Psoas muscle (tissue), 8 donors: ENCODE data around the gene BNIP5. TPM values are rescaled to one million over a fixed set of nuclear protein-coding genes. Genes with fewer than 3 reads are reported as not detected.

ENCODE experiments used
- ATAC-seq, 4 donors: fragments of 200-7000 bp; cut with Tn5 transposase; one replicate each; pipeline ENCODE4 v1.9.1; 2020; ENCODE audit warnings: moderate library complexity in 3 of 4, mild to moderate bottlenecking in 2 of 4
- DNase-seq, 2 donors: peaks; one replicate each; pipeline ENCODE4 v3.0.0-alpha.2; 2020
- H3K27ac ChIP-seq: fragments of 200-600 bp; one replicate; pipeline ENCODE4 v1.8.0; 2022
- H3K27me3 ChIP-seq, 3 donors: fragments of 200-600 bp in 1 of 3; one replicate each; pipeline versions ENCODE4 v1.6.1 to v1.8.0; 2013 to 2022; ENCODE audit warnings: low read length in 2 of 3, mild to moderate bottlenecking in 2 of 3, moderate library complexity in 1 of 3; ENCODE audit not compliant: insufficient read depth in 3 of 3
- H3K36me3 ChIP-seq, 2 donors: fragments of 200-600 bp in 1 of 2; one replicate each; pipeline versions ENCODE4 v1.6.1 to v1.8.0; 2013 to 2022; ENCODE audit warnings: low read depth in 1 of 2, mild to moderate bottlenecking in 1 of 2, moderate library complexity in 1 of 2; ENCODE audit not compliant: insufficient read depth in 1 of 2
- H3K4me1 ChIP-seq: fragments of 200-600 bp; one replicate; pipeline ENCODE4 v1.8.0; 2022
- H3K4me3 ChIP-seq: fragments of 200-600 bp; one replicate; pipeline ENCODE4 v1.8.0; 2022; ENCODE audit warnings: mild to moderate bottlenecking
- H3K9me3 ChIP-seq: fragments of 200-600 bp; one replicate; pipeline ENCODE4 v1.8.0; 2022
- WGBS, 3 donors: extraction: QIAGEN DNeasy Blood & Tissue Kit; methylation state at CpG; one replicate each; pipeline versions ENCODE4 v1.1.6 to v1.1.7; 2013; 5-methylcytosine and 5-hydroxymethylcytosine counted together
- intact Hi-C, 2 donors: fragments of 100-400 bp; cut with DNase I; formaldehyde crosslinking; loops; one replicate each; pipeline versions ENCODE4 v1.11.0 to v1.14.2; 2022
- polyA plus RNA-seq, 3 donors: library from polyadenylated mRNA; stranded (reverse); fragments of 200-250 nt; gene quantifications; one replicate each; pipeline ENCODE4 v1.2.3, GENCODE V29; 2013
- total RNA-seq, 4 donors: library from RNA; stranded (reverse); fragmentation: NEBNext Ultra II Directional in 2 of 4; extraction: Animal tissue kit (Norgen Biotek cat#: 25700) in 2 of 4; gene quantifications; one replicate each; pipeline versions ENCODE4 v1.2.1 to v1.2.4, GENCODE V29; 2021 to 2023
- TF ChIP-seq, protein P1 (sequence below): fragments of 200-600 bp; IDR thresholded peaks from one replicate; pipeline ENCODE4 v1.8.0; 2022; ENCODE audit warnings: antibody characterized with exemption
- donor health status: healthy with polysubstance abuse.
- donor health status: DM: no; HTN: no; CAD: no; lungs with moderate emphysema.
- donor health status: Bipolar disorder and iron deficiency.
- donor health status: healthy.
- donor health status: DM: yes; HTN: yes; CAD: no.
- donor health status: DM: no; HTN: no; CAD: no.
- donor health status: DM: no; HTN: no; CAD: no.
- donor health status: DM: yes; HTN: yes; CAD: no.

The BNIP5 gene
- total and polyA plus RNA-seq, 7 donors = 0.01 TPM; not detected in 6

DNA sequence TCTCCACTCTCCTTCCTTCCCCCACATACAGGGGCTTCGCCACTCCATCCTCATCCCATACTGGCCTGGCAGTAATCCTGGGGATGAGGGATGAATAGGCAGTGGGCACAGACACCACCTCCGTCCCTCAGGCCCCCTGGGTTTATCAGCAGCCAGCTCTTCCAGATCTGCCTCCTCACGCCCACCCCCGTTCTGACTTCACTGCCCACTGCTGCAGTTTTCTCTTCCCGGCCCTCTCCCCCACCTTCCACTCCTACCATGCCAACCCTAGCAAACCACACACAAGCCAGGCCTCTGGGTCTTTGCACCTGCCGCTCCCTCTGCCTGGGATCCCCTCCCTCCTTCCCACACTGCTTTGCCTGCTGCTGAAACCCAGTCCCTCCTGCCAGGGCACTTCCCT lies 44.5 kb downstream of the BNIP5 start:
- WGBS, 3 donors = 72 to 81% (median 74%) methylated on average over 6 of the region's 6 CpGs
- peaks cover 0 to 16% (median 2%) of the 10 kb centered on the region in 3 donors for H3K27me3 ChIP-seq
- intact Hi-C loops = no loop called here

DNA sequence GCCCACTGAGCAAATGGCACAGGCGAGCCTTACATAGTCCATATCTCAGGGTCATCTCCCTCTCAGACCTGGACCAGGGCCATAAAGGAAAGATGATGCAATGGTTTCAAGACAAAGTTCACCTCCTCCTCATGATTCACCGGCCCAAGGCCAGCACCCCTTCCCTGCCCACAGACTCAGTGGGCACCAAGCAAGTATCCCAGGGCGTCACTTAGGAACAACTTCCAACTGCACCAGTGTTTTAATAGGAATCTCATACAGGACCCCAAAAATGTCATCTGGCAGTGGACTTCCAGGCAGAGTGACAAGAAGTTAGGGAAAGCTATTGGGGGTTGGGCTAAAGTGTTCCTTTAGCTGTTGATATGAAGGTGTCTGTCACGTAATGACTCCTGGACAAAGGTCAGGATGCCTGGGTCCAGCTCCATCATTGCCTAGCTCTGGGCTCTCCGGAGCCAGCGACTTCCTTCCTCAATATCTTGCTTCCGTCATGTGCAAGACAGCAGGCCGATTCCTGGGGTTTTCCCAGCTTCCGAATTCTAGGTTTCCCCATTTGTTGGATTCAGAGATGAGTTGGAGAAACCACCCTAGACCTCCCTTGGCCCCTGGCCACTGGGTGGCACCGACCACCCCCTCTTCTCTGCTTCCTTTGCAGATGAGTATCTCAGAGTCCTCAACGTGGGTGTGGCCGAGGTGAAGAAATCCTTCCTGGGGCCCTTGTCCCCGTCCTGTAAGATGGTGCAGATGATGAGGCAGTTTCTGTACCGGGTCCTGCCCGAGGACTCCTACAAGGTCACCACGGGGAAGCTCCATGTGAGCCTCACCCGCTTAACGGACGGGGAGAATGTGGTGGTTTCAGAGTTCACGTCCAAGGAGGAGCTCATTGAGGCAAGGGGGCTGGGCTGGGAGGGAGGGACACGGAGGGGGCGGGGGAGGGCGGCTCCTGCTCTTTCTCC lies 45.7 kb downstream of the BNIP5 start:
- WGBS, 3 donors = 61 to 67% (median 61%) methylated on average over 23 of the region's 23 CpGs
- no peak overlapping the region for H3K4me3 ChIP-seq
- peaks cover 0 to 25% (median 2%) of the 10 kb centered on the region in 3 donors for H3K27me3 ChIP-seq
- H3K9me3 ChIP-seq = no peaks in the 10 kb centered on the region
- intact Hi-C loops = no loop called here
- DNase-seq (no peak), ATAC-seq (no peak)
- H3K36me3 ChIP-seq = no peaks in the 10 kb centered on the region
- no peaks in the 10 kb centered on the region for H3K4me1 ChIP-seq
- H3K27ac ChIP-seq = no peak overlapping the region
- TF ChIP-seq, protein P1, sequence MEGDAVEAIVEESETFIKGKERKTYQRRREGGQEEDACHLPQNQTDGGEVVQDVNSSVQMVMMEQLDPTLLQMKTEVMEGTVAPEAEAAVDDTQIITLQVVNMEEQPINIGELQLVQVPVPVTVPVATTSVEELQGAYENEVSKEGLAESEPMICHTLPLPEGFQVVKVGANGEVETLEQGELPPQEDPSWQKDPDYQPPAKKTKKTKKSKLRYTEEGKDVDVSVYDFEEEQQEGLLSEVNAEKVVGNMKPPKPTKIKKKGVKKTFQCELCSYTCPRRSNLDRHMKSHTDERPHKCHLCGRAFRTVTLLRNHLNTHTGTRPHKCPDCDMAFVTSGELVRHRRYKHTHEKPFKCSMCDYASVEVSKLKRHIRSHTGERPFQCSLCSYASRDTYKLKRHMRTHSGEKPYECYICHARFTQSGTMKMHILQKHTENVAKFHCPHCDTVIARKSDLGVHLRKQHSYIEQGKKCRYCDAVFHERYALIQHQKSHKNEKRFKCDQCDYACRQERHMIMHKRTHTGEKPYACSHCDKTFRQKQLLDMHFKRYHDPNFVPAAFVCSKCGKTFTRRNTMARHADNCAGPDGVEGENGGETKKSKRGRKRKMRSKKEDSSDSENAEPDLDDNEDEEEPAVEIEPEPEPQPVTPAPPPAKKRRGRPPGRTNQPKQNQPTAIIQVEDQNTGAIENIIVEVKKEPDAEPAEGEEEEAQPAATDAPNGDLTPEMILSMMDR = no peak

More for the DNA sequence above, 44.5 kb downstream of the BNIP5 start:
- TF ChIP-seq, protein P1 = no peak
- DNase-seq (no peak), ATAC-seq (no peak)
- Histone ChIP-seq H3K4me3 (no peak overlapping the region), H3K36me3 (no peaks in the 10 kb centered on the region), H3K4me1 (no peaks in the 10 kb centered on the region), H3K9me3 (no peaks in the 10 kb centered on the region), H3K27ac (no peak overlapping the region)

DNA sequence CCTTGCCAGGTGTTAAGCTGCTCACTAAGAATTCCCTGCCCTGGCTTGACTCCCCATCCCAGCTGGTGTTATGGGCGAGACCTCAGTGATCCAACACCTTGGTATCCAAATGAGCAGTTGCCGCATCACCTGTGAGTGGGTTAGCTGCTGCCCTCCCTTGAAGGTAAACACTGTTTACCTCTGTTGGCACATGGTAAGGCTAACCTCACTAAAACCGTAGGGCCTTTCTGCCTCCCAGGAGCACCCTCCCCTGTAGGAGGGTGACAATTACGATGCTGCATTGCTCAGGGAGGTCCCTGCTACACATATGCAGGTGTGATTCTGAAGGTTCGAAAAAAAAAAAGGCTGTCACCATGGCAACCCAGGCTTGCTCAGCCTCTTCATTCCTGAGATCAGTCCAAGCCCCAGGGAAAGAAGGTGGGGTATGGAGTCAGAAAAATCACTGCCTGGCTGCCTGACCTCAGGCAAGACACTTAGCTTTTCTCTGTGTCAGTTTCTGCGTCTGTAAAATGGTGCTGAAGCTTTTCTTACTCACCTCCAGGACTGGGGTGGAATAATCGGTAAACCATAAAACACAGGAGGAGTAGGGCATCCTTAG lies 47.3 kb downstream of the BNIP5 start:
- no peak for ATAC-seq

DNA sequence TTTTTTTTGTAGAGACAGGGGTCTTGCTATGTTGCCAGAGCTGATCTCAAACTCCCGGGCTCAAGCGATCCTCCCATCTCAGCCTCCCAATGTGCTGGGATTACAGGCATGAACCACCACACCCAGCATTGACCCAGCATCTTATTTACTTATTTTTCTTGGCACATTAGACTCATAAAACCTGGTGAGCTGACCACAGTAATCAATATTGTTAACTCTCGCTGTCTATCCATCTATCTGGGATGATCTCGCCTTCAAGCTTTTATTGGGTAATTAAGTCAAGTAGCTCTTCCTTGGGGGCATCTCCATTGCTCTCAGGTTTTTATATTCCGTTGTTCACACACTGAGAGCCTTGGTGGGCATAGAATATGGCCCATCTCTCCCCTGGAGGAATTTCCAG lies 49.8 kb downstream of the BNIP5 start:
- ATAC-seq (no peak), DNase-seq (no peak)
- WGBS, 3 donors = 61 to 76% (median 63%) methylated on average over 5 of the region's 5 CpGs
- Histone ChIP-seq H3K4me1 (no peaks in the 10 kb centered on the region), H3K27me3 (peaks cover 3 to 59% (median 8%) of the 10 kb centered on the region in 3 donors), H3K4me3 (no peak overlapping the region), H3K27ac (no peak overlapping the region), H3K9me3 (no peaks in the 10 kb centered on the region), H3K36me3 (no peaks in the 10 kb centered on the region)
- intact Hi-C loops = no loop called here
- TF ChIP-seq, protein P1 = no peak

More for the DNA sequence above, 47.3 kb downstream of the BNIP5 start:
- no peak for DNase-seq
- Histone ChIP-seq H3K4me3 (no peak overlapping the region), H3K36me3 (no peaks in the 10 kb centered on the region), H3K27ac (no peak overlapping the region), H3K27me3 (peaks cover 3 to 39% (median 9%) of the 10 kb centered on the region in 3 donors), H3K9me3 (no peaks in the 10 kb centered on the region), H3K4me1 (no peaks in the 10 kb centered on the region)
- WGBS, 3 donors = 61 to 67% (median 67%) methylated on average over 7 of the region's 7 CpGs
- TF ChIP-seq, protein P1 = no peak
- intact Hi-C loops = no loop called here
